Testis (tissue), 3 donors: ENCODE measurements around the gene CIP2A. TPM values are rescaled to one million over a fixed set of nuclear protein-coding genes. Genes with fewer than 3 reads are reported as not detected.

Experiments used
- DNase-seq: peaks from one replicate; pipeline ENCODE4 v3.0.0-alpha.2; 2019
- H3K27ac ChIP-seq, 2 donors: fragments of 200-600 bp; sonication (generic); one replicate each; pipeline ENCODE4 v1.5.1; 2019
- H3K27me3 ChIP-seq: fragments of 200-600 bp; sonication (generic); one replicate; pipeline ENCODE4 v1.5.1; 2019
- H3K36me3 ChIP-seq: fragments of 200-600 bp; sonication (generic); one replicate; pipeline ENCODE4 v1.5.1; 2017; ENCODE audit warnings: low read depth; ENCODE audit errors: missing control alignments
- H3K4me1 ChIP-seq: fragments of 200-600 bp; sonication (generic); one replicate; pipeline ENCODE4 v1.5.1; 2019
- H3K4me3 ChIP-seq, 2 donors: fragments of 200-600 bp; sonication (generic); one replicate each; pipeline ENCODE4 v1.5.1; 2017 to 2019
- H3K9me3 ChIP-seq: fragments of 200-600 bp; sonication (generic); one replicate; pipeline ENCODE4 v1.5.1; 2017
- CTCF ChIP-seq, 3 experiments: fragments of 450-650 bp in 2 of 3; fragments of 200-600 bp in 1 of 3; sonication (generic) in 1 of 3; IDR thresholded peaks; one replicate each; pipeline ENCODE4 v1.5.1; 2016 to 2019; ENCODE audit warnings: antibody characterized with exemption in 3 of 3, mild to moderate bottlenecking in 2 of 3, moderate library complexity in 1 of 3
- POLR2A ChIP-seq: fragments of 450-650 bp; IDR thresholded peaks from one replicate; pipeline ENCODE4 v1.6.1; 2017; ENCODE audit warnings: antibody characterized with exemption, mild to moderate bottlenecking, moderate library complexity
- WGBS, 2 donors: methylation state at CpG; one replicate each; pipeline ENCODE4 v1.1.5; 2018; 5-methylcytosine and 5-hydroxymethylcytosine counted together
- intact Hi-C: fragments of 100-400 bp; cut with DNase I; formaldehyde crosslinking; loops from one replicate; pipeline ENCODE4 v1.15.1; 2023; ENCODE audit warnings: low total_unique reads
- polyA plus RNA-seq: library from polyadenylated mRNA; stranded (reverse); fragments of 350-450 nt; fragmentation: Illumina TruSeq; extraction: RNeasy Lipid Tissue Mini Kit (QIAGEN cat#74804); gene quantifications from one replicate; pipeline ENCODE4 v1.2.3, GENCODE V29; 2014; ENCODE audit warnings: low read depth, low replicate concordance; ENCODE audit not compliant: insufficient read depth
- small RNA-seq, 2 donors: library from RNA; depleted of rRNA; stranded (forward); fragments of <200 nt; gene quantifications; one replicate each; pipeline ENCODE3, GENCODE V24; 2016
- total RNA-seq, 2 donors: library from RNA; depleted of rRNA; stranded (reverse); fragments of >200 nt; gene quantifications; one replicate each; pipeline ENCODE4 v1.2.3, GENCODE V29; 2016

The CIP2A gene
- total and polyA plus RNA-seq, 3 donors from 2014 or later: 8.5 to 23.5 (median 18.0) TPM

GRCh38 chr3:108500728-108501127, 88.5 kb downstream of the CIP2A start:
- WGBS, 2 donors: 81 to 87% methylated on average over 1 of the region's 1 CpG
- TF ChIP-seq CTCF (IDR thresholded peaks at IDR 0.05) (no peak), POLR2A (no peak)
- Histone ChIP-seq H3K4me3 (no peak overlapping the region), H3K36me3 (no peaks in the 10 kb centered on the region), H3K27me3 (no peaks in the 10 kb centered on the region), H3K4me1 (no peaks in the 10 kb centered on the region), H3K27ac (no peak overlapping the region), H3K9me3 (no peaks in the 10 kb centered on the region)
- no peak for DNase-seq
- intact Hi-C loops: no loop called here

Small RNA genes within 50 kb of the gene (small RNA-seq; reads per million reads assigned to genes)
- 0 reads per million in 2 donors for gene RF00156

Other genes starting within 250 kb of the CIP2A start
- gene MYH15, start 78.8 kb downstream of the CIP2A start, total RNA-seq: 1 to 10 TPM; 1.8 to 2.2 TPM
- gene MYH15, start 78.8 kb downstream of the CIP2A start, polyA plus RNA-seq: 0.91 TPM
- gene DZIP3, start 284 bp upstream of the CIP2A start, total RNA-seq: 10 to 100 TPM; 46.4 to 62.8 TPM
- gene DZIP3, start 284 bp upstream of the CIP2A start, polyA plus RNA-seq: 42.0 TPM
- not detected for gene RETNLB, start 168.0 kb upstream of the CIP2A start, total RNA-seq
- not detected for gene RETNLB, start 168.0 kb upstream of the CIP2A start, polyA plus RNA-seq
- under 1 TPM in 1 of 2 donors, not detected in 1; 0.25 TPM for gene TRAT1, start 233.3 kb upstream of the CIP2A start, total RNA-seq
- 0.84 TPM for gene TRAT1, start 233.3 kb upstream of the CIP2A start, polyA plus RNA-seq